ENCODE data around the gene AAMDC. TPM values are rescaled to one million over a fixed set of nuclear protein-coding genes. Genes with fewer than 3 reads are reported as not detected.
"Not testable (repeated sequence)": the region's sequence is repeated elsewhere in the genome, so short reads cannot be mapped to it uniquely, and the experiment has no call there.

The AAMDC gene
- total RNA-seq, 1 donor from 2014 or later, result 2.4 TPM

DNA sequence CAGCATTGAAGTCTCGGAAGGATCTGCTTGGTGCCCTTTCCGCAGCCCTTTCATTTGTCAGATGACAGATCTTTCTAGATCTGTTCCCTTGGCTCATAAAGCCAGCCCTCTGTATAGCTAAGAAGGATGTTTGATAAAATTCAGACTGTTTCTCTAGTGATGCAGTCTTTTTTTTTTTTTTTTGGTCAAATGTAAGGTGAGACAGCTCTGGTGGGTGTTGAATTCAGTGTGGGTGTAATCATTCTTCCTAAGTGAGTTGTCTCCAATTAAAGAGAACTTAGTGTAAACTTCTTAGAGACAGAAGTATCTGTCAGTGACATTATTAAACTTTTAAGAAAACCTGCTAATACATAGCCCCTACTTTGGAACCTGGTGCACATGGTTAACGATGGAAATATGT lies 53.3 kb downstream of the AAMDC start:
- Mint-ChIP-seq H3K36me3 (ENCODE audit: low read depth) (peaks cover 17% of the 10 kb centered on the region), H3K27ac (no peak overlapping the region), H3K4me1 (ENCODE audit: low read depth) (no peaks in the 10 kb centered on the region), H3K9me3 (no peaks in the 10 kb centered on the region), H3K27me3 (ENCODE audit: insufficient read depth) (no peaks in the 10 kb centered on the region), H3K4me3 (no peak overlapping the region)
- DNase-seq (ENCODE audit: low spot score), result no peak
- intact Hi-C loops (cut with micrococcal nuclease), result no loop called here

DNA sequence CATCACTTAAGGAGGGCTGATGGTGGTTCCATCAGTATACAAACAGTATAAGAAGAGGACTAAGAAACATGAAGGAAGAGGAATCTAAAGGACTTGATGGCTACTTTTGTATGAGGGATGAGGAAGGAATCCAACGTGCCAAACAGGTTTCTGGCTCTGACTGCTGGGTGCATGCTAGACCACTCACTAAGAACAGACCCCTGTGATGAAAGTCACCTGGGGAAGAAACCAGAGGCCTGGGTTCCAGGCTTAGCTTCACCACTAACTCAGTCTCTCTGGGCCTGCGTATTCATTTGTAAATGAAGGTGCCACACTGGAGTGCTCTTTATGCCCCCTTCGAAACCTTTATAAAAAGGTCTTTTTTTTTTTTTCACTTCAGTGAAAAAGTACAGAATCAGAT lies 55.1 kb downstream of the AAMDC start:
- Mint-ChIP-seq H3K4me3 (no peak overlapping the region), H3K9me3 (no peaks in the 10 kb centered on the region), H3K27me3 (ENCODE audit: insufficient read depth) (no peaks in the 10 kb centered on the region), H3K27ac (no peak overlapping the region), H3K36me3 (ENCODE audit: low read depth) (peaks cover 22% of the 10 kb centered on the region), H3K4me1 (ENCODE audit: low read depth) (peaks cover 8% of the 10 kb centered on the region)
- DNase-seq (ENCODE audit: low spot score), result no peak
- intact Hi-C loops (cut with micrococcal nuclease), result no loop called here

- not testable (repeated sequence) for H3K27ac Mint-ChIP-seq
Observed at GRCh38 chr11:77878247-77878646, 57.3 kb downstream of the AAMDC start.

GRCh38 chr11:77879218-77879617 lies 58.3 kb downstream of the AAMDC start:
- Mint-ChIP-seq H3K4me1 (ENCODE audit: low read depth) (peaks cover 8% of the 10 kb centered on the region), H3K27ac (no peak overlapping the region), H3K36me3 (ENCODE audit: low read depth) (peaks cover 22% of the 10 kb centered on the region), H3K4me3 (no peak overlapping the region), H3K9me3 (no peaks in the 10 kb centered on the region), H3K27me3 (ENCODE audit: insufficient read depth) (no peaks in the 10 kb centered on the region)
- DNase-seq (ENCODE audit: low spot score), result no peak
- intact Hi-C loops (cut with micrococcal nuclease), result no loop called here

More at GRCh38 chr11:77878247-77878646, 57.3 kb downstream of the AAMDC start:
- H3K9me3 Mint-ChIP-seq; DNase-seq (ENCODE audit: low spot score); H3K4me3 Mint-ChIP-seq; H3K27me3 Mint-ChIP-seq (ENCODE audit: insufficient read depth); H3K4me1 Mint-ChIP-seq (ENCODE audit: low read depth); intact Hi-C loops (cut with micrococcal nuclease): not testable (repeated sequence)
- peaks cover 17% of the 10 kb centered on the region for H3K36me3 Mint-ChIP-seq (ENCODE audit: low read depth)

- Mint-ChIP-seq H3K4me3 (no peak overlapping the region), H3K4me1 (ENCODE audit: low read depth) (peaks cover 8% of the 10 kb centered on the region), H3K27me3 (ENCODE audit: insufficient read depth) (no peaks in the 10 kb centered on the region), H3K27ac (no peak overlapping the region), H3K36me3 (ENCODE audit: low read depth) (peaks cover 26% of the 10 kb centered on the region), H3K9me3 (no peaks in the 10 kb centered on the region)
- intact Hi-C loops (cut with micrococcal nuclease), result no loop called here
- DNase-seq (ENCODE audit: low spot score), result no peak
Observed at GRCh38 chr11:77882396-77882795, 61.5 kb downstream of the AAMDC start.

GRCh38 chr11:77883775-77884174 lies 62.8 kb downstream of the AAMDC start:
- no peaks in the 10 kb centered on the region for H3K27me3 Mint-ChIP-seq (ENCODE audit: insufficient read depth)
- H3K9me3 Mint-ChIP-seq, result no peaks in the 10 kb centered on the region
- H3K27ac Mint-ChIP-seq, result no peak overlapping the region
- peaks cover 8% of the 10 kb centered on the region for H3K4me1 Mint-ChIP-seq (ENCODE audit: low read depth)
- intact Hi-C loops (cut with micrococcal nuclease), result no loop called here
- no peak overlapping the region for H3K4me3 Mint-ChIP-seq
- H3K36me3 Mint-ChIP-seq (ENCODE audit: low read depth), result peaks cover 30% of the 10 kb centered on the region
- no peak for DNase-seq (ENCODE audit: low spot score)

GRCh38 chr11:77884186-77884828 lies 63.4 kb downstream of the AAMDC start:
- Mint-ChIP-seq H3K27me3 (ENCODE audit: insufficient read depth) (no peaks in the 10 kb centered on the region), H3K4me3 (no peak overlapping the region), H3K9me3 (no peaks in the 10 kb centered on the region), H3K36me3 (ENCODE audit: low read depth) (peaks cover 29% of the 10 kb centered on the region), H3K4me1 (ENCODE audit: low read depth) (peaks cover 7% of the 10 kb centered on the region), H3K27ac (peak overlapping the region; percentile 30)
- intact Hi-C loops (cut with micrococcal nuclease), result no loop called here
- no peak for DNase-seq (ENCODE audit: low spot score)

GRCh38 chr11:77884829-77885190 lies 63.9 kb downstream of the AAMDC start:
- intact Hi-C loops (cut with micrococcal nuclease), result no loop called here
- Mint-ChIP-seq H3K27me3 (ENCODE audit: insufficient read depth) (no peaks in the 10 kb centered on the region), H3K9me3 (no peaks in the 10 kb centered on the region), H3K36me3 (ENCODE audit: low read depth) (peaks cover 29% of the 10 kb centered on the region), H3K27ac (peak overlapping the region; percentile 30), H3K4me3 (no peak overlapping the region), H3K4me1 (ENCODE audit: low read depth) (peaks cover 2% of the 10 kb centered on the region)
- DNase-seq (ENCODE audit: low spot score), result no peak

DNA sequence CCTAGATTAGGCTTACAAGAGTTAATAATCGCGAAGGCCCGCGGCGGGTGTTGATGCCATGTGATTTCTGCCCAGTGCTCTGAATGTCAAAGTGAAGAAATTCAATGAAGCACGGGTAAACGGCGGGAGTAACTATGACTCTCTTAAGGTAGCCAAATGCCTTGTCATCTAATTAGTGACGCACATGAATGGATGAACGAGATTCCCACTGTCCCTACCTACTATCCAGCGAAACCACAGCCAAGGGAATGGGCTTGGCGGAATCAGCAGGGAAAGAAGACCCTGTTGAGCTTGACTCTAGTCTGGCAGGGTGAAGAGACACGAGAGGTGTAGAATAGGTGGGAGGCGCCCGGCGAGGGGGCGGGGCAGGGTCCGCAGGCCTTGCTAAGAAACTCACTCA lies 65.5 kb downstream of the AAMDC start:
- H3K4me3 Mint-ChIP-seq, result no peak overlapping the region
- intact Hi-C loops (cut with micrococcal nuclease), result no loop called here
- no peaks in the 10 kb centered on the region for H3K4me1 Mint-ChIP-seq (ENCODE audit: low read depth)
- DNase-seq (ENCODE audit: low spot score), result no peak
- H3K36me3 Mint-ChIP-seq (ENCODE audit: low read depth), result peaks cover 35% of the 10 kb centered on the region
- no peaks in the 10 kb centered on the region for H3K27me3 Mint-ChIP-seq (ENCODE audit: insufficient read depth)
- H3K27ac Mint-ChIP-seq, result no peak overlapping the region
- H3K9me3 Mint-ChIP-seq, result no peaks in the 10 kb centered on the region

GRCh38 chr11:77889045-77889444 lies 68.1 kb downstream of the AAMDC start:
- H3K27ac Mint-ChIP-seq; DNase-seq (ENCODE audit: low spot score); H3K27me3 Mint-ChIP-seq (ENCODE audit: insufficient read depth); H3K4me3 Mint-ChIP-seq; intact Hi-C loops (cut with micrococcal nuclease); H3K9me3 Mint-ChIP-seq; H3K4me1 Mint-ChIP-seq (ENCODE audit: low read depth): not testable (repeated sequence)
- H3K36me3 Mint-ChIP-seq (ENCODE audit: low read depth), result peaks cover 35% of the 10 kb centered on the region

DNA sequence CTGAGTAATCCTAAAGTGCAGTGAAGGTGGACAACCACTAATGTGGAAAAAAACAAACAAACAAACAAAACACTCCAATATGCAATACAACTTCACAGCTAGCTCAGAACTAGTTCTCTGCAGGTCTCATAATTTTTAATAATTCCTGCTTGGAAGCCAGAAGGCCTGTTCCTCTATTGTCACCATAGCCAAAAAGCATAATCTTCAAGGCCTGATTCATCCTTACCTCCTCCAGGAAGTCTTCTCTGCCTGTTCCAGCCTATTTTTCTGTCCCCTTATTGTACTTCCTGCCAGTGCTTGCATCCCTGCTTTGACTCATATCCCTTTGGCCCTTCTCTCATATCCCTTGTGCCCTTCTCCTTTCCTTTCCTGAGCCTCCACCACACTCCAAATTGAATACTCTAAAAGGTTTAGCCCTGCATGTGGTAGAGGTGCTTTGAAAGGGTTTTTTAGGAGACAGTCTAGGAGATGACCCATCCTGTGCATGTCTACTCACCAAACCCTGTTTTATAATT lies 69.2 kb downstream of the AAMDC start:
- H3K27me3 Mint-ChIP-seq (ENCODE audit: insufficient read depth); H3K9me3 Mint-ChIP-seq; H3K4me3 Mint-ChIP-seq; intact Hi-C loops (cut with micrococcal nuclease); DNase-seq (ENCODE audit: low spot score); H3K4me1 Mint-ChIP-seq (ENCODE audit: low read depth); H3K27ac Mint-ChIP-seq: not testable (repeated sequence)
- peaks cover 32% of the 10 kb centered on the region for H3K36me3 Mint-ChIP-seq (ENCODE audit: low read depth)

DNA sequence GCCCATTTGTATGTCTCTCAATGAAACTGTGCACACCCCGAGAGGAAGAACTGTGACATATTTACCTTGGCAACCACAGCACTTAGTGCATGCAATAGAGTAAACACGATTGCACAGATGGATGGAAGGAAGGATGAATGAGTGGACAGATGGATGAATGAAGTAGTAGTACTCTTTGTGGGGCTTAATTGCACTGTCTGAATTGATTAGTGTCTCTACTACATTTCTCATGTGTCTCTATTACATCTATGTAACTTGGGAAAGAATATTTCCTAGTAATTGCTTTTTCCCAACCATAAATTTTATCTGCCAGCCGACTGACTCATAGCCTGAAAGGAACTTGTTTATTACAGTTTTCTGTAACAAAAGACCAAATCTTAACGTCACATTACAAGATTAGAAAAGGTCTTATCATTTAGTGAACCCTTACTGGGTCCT lies 69.7 kb downstream of the AAMDC start:
- H3K9me3 Mint-ChIP-seq; H3K4me3 Mint-ChIP-seq; intact Hi-C loops (cut with micrococcal nuclease); H3K4me1 Mint-ChIP-seq (ENCODE audit: low read depth); H3K27me3 Mint-ChIP-seq (ENCODE audit: insufficient read depth); DNase-seq (ENCODE audit: low spot score); H3K27ac Mint-ChIP-seq: not testable (repeated sequence)
- H3K36me3 Mint-ChIP-seq (ENCODE audit: low read depth), result peaks cover 32% of the 10 kb centered on the region

GRCh38 chr11:77891256-77891655 lies 70.3 kb downstream of the AAMDC start:
- intact Hi-C loops (cut with micrococcal nuclease); H3K9me3 Mint-ChIP-seq; H3K4me3 Mint-ChIP-seq; H3K4me1 Mint-ChIP-seq (ENCODE audit: low read depth); H3K27ac Mint-ChIP-seq; H3K27me3 Mint-ChIP-seq (ENCODE audit: insufficient read depth); DNase-seq (ENCODE audit: low spot score): not testable (repeated sequence)
- H3K36me3 Mint-ChIP-seq (ENCODE audit: low read depth), result peaks cover 28% of the 10 kb centered on the region

GRCh38 chr11:77891703-77892102 lies 70.8 kb downstream of the AAMDC start:
- DNase-seq (ENCODE audit: low spot score); H3K27me3 Mint-ChIP-seq (ENCODE audit: insufficient read depth); H3K4me1 Mint-ChIP-seq (ENCODE audit: low read depth); H3K4me3 Mint-ChIP-seq; H3K27ac Mint-ChIP-seq; intact Hi-C loops (cut with micrococcal nuclease); H3K9me3 Mint-ChIP-seq: not testable (repeated sequence)
- peaks cover 26% of the 10 kb centered on the region for H3K36me3 Mint-ChIP-seq (ENCODE audit: low read depth)

All from activated T-helper 1 cell treated with anti-CD3 and anti-CD28 coated beads, Interleukin-12 subunit alpha, Interleukin-12 subunit beta, Interleukin-2, Interleukin-4 antibody, amounts not matched to agents 30 ng/mL and 10 ng/mL and 1 ng/mL, durations not matched to agents 14 hours and 24 hours and 36 hours (primary cell).